ENCODE results near the gene ORC2.

The ORC2 gene

DNA sequence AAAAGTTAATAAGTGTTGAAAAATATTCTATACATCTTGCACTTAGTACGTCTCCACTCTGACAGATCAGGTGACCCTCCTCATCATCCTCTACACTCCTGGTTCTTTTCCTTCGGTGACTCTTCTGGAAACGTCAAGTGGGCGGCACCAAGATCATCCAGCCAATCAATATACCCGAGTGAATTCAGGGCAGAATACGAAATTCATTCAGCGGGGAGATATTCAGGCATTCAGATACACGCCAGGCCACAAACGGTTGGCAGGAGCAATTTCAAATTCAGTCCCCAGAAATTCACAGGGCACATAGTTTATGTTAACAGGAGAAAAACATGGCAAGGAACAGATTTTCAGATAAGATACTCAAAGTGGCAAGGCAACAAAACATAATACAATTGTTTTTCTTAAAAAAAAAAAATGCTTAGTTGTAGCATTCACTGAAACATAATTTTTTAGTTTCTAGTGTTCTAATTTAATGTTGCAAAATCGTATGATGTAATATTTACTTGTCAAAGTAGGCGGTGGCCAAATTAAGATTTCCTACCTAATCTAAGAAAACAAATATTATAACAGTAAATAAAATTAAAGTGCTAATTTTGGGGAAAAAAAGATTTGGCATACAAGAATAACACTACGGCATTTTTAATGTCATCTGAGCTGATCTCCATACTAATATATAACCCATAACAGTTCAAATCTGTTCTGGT lies 103.2 kb downstream of the ORC2 start:
- no peak for DNase-seq (ENCODE audit: low spot score)
